Liver (tissue), 3 donors: Measurements from ENCODE around the gene PGAP6.

Experiments
- FOXA1 ChIP-seq: IDR thresholded peaks from 2 replicates; pipeline ENCODE4 v1.6.1; 2016; ENCODE audit warnings: antibody characterized with exemption
- HNF4G ChIP-seq: IDR thresholded peaks from 2 replicates; pipeline ENCODE4 v1.6.1; 2016; ENCODE audit warnings: antibody characterized with exemption
- JUND ChIP-seq, 2 donors: IDR thresholded peaks; 2 replicates each; pipeline ENCODE4 v1.6.1; 2016; ENCODE audit warnings: antibody characterized with exemption in 2 of 2
- RAD21 ChIP-seq, 2 donors: IDR thresholded peaks; 2 replicates each; pipeline ENCODE4 v1.6.1; 2016; ENCODE audit warnings: antibody characterized with exemption in 2 of 2, mild to moderate bottlenecking in 2 of 2
- YY1 ChIP-seq: IDR thresholded peaks from 2 replicates; pipeline ENCODE4 v1.6.1; 2016; ENCODE audit warnings: antibody characterized with exemption, mild to moderate bottlenecking
- TF ChIP-seq, protein P1 (sequence below): fragments of 150-350 bp; IDR thresholded peaks from 2 replicates; pipeline ENCODE4 v1.5.1; 2017; ENCODE audit warnings: improper control_type of control experiment, low read depth, low read length; ENCODE audit not compliant: missing input control
- TF ChIP-seq, protein P2 (sequence below): IDR thresholded peaks from 2 replicates; pipeline ENCODE4 v1.6.1; 2016; ENCODE audit warnings: antibody characterized with exemption, mild to moderate bottlenecking
- donor health status: healthy.
- donor health status: healthy.

DNA sequence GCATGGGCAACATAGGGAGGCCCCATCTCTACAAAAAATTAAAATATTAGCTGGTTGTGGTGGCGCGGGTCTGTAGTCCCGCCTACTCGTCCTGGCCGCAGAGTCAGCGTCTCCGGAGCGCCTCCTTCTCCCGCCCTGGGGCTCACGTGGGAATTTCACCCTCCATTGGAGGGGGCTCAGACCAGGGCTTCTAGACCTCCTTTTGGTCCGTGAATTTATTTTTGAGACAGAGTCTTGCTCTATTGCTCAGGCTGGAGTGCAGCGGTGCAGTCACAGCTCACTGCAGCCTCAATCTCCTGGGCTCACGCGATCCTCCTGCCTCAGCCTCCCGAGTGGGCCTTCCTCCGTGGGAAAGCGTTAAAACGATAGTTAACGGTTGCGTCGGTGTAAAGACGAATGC is 14.8 kb upstream of the PGAP6 start:
- TF ChIP-seq, protein P1, sequence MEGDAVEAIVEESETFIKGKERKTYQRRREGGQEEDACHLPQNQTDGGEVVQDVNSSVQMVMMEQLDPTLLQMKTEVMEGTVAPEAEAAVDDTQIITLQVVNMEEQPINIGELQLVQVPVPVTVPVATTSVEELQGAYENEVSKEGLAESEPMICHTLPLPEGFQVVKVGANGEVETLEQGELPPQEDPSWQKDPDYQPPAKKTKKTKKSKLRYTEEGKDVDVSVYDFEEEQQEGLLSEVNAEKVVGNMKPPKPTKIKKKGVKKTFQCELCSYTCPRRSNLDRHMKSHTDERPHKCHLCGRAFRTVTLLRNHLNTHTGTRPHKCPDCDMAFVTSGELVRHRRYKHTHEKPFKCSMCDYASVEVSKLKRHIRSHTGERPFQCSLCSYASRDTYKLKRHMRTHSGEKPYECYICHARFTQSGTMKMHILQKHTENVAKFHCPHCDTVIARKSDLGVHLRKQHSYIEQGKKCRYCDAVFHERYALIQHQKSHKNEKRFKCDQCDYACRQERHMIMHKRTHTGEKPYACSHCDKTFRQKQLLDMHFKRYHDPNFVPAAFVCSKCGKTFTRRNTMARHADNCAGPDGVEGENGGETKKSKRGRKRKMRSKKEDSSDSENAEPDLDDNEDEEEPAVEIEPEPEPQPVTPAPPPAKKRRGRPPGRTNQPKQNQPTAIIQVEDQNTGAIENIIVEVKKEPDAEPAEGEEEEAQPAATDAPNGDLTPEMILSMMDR = no peak
- TF ChIP-seq YY1 (no peak), RAD21 (IDR thresholded peaks at IDR 0.05) (no peak), JUND (IDR thresholded peaks at IDR 0.05) (no peak), FOXA1 (no peak), HNF4G (no peak)
- TF ChIP-seq, protein P2, sequence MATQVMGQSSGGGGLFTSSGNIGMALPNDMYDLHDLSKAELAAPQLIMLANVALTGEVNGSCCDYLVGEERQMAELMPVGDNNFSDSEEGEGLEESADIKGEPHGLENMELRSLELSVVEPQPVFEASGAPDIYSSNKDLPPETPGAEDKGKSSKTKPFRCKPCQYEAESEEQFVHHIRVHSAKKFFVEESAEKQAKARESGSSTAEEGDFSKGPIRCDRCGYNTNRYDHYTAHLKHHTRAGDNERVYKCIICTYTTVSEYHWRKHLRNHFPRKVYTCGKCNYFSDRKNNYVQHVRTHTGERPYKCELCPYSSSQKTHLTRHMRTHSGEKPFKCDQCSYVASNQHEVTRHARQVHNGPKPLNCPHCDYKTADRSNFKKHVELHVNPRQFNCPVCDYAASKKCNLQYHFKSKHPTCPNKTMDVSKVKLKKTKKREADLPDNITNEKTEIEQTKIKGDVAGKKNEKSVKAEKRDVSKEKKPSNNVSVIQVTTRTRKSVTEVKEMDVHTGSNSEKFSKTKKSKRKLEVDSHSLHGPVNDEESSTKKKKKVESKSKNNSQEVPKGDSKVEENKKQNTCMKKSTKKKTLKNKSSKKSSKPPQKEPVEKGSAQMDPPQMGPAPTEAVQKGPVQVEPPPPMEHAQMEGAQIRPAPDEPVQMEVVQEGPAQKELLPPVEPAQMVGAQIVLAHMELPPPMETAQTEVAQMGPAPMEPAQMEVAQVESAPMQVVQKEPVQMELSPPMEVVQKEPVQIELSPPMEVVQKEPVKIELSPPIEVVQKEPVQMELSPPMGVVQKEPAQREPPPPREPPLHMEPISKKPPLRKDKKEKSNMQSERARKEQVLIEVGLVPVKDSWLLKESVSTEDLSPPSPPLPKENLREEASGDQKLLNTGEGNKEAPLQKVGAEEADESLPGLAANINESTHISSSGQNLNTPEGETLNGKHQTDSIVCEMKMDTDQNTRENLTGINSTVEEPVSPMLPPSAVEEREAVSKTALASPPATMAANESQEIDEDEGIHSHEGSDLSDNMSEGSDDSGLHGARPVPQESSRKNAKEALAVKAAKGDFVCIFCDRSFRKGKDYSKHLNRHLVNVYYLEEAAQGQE = no peak
